ENCODE measurements around the gene P2RX6.
"Not testable (repeated sequence)": the region's sequence is repeated elsewhere in the genome, so short reads cannot be mapped to it uniquely, and the experiment has no call there.

P2RX6 gene

GRCh38 chr22:20995329-20996030 is 19.5 kb upstream of the P2RX6 start:
- DNase-seq, result no peak

DNA sequence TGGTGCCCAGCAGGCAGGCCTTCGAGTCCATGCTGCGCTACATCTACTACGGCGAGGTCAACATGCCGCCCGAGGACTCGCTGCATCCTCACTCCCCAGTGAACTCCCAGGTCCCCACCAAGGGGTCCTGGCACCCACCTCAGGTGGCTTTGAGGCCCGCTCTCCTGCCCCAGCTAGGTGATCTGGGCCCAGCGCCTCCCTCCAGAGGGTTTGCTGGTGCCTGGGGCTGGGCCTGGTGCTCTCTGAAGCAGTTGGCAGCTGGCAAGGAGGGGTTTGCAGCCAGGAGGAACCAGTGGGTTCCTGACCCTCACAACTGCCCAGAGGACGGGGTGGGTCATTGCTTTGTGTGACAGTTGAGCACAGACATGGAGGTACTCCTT is 18.9 kb upstream of the P2RX6 start:
- DNase-seq, result no peak

DNA sequence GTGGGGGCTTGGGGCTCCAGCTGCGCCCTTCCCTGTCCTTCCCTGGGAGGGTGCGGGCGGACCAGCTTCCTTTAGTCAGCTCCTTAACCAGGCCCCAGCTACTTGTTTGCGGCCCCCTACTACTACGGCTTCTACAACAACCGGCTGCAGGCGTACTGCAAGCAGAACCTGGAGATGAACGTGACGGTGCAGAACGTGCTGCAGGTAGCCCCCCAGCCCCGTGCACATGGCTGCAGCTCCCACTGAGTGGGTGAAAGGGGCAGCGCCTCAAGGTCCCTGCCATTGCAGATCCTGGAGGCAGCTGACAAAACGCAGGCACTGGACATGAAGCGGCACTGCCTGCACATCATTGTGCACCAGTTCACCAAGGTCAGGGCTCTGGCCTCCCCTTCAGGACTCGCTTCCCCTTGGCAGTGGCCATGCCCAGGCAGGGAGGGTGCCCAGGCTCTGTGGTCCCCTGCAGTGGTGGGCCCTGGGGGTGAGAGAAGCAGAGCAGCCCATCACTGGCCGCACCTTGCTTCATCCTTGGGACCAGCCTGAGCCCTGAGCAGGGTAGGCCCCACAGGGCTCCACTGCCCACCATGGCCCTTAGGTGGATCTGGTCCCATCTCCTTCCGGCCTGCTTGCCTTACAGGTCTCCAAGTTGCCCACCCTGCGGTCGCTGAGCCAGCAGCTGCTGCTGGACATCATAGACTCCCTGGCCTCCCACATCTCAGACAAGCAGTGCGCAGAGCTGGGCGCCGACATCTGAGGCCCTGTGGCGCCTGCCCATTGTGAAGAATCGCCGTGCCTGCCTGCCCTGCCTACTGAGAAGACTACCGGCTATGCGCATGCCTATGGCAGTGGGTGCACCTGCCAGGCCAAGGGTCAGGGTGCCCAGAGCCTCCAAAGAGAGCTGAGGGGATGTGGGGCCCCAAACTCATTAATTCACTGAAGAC is 18.1 kb upstream of the P2RX6 start:
- no peak for DNase-seq

- no peak for DNase-seq
Observed at GRCh38 chr22:20997536-20998257, 17.3 kb upstream of the P2RX6 start.

- DNase-seq, result no peak
Observed at GRCh38 chr22:20998411-20999336, 16.3 kb upstream of the P2RX6 start.

DNA sequence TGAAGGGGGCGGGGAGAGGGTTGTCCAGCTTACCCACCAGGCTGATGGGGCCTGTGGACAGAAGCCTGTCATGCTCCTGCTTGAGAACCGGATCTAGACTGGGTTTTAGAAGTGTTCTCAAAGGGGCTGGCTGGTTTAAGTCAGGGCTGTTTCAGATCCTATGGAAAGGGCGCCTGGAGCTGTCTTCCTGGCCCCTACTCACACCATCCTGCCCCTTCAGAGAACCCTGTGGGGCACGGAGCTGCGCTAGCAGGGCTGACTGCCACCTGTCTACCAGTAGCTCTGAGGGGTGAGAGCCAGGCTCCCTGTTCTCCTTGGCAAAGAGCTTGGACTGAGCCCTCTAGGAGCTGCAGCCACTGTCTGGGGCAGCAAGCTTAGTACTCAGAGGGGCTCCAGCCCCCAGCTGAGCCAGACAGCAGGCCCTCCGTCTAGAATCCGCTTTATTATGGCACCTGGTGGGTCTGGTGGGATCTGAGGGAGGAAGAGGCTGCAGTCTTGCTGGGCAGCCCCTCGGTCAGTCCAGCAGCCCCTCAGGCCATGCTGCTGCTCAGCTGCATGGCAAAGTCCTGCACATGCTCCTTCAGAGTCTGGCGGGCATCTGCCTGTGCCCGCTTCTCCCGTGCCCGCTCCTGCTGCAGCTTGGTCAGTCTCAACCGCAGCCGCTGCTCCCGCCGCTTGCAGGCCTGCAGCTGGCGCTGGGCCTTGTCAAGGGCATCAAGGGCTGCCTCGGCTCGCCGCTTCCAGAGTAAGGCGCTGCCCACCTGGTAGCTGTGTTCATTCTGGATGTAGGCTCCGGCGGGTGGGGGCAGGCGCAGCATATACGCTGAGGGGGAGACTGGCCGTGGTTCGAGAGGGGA is 15.4 kb upstream of the P2RX6 start:
- no peak for DNase-seq

DNA sequence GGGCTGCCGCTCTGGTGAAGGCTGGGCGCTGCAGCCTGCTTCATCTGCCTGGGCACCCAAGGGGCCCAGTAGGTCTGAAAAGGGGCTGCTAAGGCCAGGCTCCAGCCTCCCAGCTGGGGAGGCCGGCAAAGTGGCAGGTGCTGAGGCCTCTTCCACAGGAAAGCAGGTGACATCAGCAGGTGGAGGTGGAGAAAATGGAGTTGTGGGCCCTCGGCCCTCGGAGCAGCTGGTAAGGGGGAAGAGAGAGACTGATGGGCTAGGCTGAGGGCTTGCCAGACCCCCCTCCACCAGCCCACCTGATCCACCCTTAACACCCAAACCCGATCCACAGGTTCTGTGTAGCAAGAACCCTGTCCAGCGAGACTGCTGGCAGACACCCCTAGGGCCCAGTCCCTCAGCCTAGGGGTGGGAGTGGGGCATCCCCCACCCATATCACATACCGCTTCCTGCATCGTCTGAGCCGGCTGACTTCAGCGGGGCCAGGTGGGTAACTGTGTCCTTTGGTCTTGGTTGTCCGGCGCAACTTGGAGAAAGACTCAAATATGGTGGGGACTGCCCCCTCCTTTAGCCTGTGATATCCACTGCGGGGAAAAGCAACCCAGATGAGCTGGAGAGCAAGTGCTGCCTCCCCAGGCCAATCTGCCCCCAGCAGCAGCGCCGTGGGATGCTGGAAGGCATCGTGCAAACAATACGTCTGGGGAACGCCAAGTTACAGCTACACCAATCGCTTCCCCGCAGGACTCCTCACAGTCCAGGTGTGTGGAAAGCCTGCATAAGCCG is 14.6 kb upstream of the P2RX6 start:
- no peak for DNase-seq

GRCh38 chr22:21000987-21001600 is 13.9 kb upstream of the P2RX6 start:
- DNase-seq, result no peak

- DNase-seq, result peak; percentile 89
Observed at GRCh38 chr22:21001601-21002325, 13.2 kb upstream of the P2RX6 start, which contains the start of gene THAP7. Gene THAP7 (minus strand): TSS chr22:21002118. CDS start chr22:21001911, 207 bp downstream.

DNA sequence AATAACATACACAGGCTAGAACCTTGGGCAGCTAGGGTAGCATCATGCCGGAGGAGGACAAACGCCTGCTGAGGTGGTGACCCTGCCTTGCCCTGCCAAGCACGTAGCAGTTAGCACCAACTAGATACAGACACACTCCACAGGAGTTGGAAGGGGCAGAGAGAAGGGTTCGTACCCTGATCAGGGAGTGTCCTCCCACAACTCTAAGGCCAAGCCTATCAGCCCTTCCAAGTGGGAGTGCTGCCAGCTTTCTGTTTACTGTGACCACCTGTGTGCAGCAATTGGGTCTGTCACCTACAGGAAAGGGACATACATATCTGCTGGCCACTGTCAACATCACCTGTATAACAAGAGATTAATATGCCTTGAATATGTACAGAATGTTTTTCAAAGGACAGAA is 11.2 kb upstream of the P2RX6 start:
- no peak for DNase-seq

GRCh38 chr22:21009208-21009607 is 5.8 kb upstream of the P2RX6 start:
- DNase-seq, result not testable (repeated sequence)

DNA sequence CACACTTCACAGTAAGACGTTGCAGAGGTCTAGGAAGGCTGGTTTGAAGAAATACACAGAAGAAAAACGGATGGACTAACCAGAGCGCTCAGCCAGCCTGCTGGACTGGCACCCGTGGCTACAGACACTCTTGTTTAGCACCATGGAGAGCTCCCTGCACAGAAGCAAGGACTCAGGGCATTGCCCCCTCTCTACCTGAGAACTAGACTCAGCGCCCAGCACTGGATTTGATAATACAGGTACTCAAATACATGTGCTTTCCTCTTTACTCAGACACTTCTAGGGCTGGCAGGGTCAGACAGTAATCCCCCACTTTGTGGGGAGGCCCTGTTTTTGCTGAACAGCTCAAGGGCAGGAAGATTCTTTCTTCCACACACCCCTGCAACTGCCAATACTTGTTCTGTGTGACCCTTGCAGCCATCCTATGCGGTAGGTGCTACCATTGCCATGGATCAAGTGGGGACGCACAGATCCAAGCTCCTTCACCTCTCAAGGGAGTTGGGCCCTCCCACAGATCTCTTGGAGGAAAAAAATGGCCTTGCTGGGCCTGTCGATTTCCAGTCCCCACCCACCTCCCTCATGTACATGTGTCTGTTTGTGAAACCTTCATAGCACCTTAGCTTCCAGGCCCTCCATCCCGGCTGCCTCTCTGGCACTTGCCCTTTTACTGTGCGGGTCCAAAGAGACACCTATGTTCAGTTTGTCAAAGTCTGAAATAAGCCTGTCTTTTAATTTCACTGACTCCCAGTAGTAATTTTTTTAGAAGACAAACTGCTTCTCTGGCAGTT is 5.1 kb upstream of the P2RX6 start:
- DNase-seq, result no peak

DNA sequence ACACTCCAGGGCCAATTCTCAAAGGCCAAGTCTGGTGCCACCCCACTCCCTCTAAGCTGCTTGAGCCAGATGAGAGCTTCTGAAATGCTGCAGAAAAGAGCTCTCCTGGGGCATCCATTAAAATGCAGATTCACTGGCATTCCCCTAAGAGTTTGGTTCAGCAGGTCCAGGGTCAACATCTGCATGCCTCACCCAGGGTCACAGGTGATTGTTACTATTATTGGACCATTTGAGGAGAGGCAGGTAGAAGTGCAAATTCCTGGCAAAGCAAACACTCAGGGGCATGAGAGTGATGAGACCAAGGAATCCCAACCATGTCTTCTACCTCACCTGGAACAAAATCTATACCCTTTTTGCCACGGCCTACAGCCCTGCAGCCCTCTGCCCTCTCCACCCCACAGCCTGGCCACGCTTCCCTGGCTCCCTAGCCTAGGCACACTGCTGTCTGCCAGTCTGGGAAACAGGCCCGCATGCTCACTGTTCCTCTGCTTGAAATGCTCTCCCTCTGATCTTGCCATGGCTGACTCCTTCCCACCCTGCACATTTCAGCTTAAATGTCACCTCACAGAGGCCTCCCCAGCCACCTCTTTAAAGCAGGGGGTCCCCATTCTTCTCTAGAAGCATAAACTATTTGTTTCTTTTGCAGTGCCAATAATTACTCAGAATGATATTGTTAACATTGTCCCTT is 4.4 kb upstream of the P2RX6 start:
- no peak for DNase-seq

DNA sequence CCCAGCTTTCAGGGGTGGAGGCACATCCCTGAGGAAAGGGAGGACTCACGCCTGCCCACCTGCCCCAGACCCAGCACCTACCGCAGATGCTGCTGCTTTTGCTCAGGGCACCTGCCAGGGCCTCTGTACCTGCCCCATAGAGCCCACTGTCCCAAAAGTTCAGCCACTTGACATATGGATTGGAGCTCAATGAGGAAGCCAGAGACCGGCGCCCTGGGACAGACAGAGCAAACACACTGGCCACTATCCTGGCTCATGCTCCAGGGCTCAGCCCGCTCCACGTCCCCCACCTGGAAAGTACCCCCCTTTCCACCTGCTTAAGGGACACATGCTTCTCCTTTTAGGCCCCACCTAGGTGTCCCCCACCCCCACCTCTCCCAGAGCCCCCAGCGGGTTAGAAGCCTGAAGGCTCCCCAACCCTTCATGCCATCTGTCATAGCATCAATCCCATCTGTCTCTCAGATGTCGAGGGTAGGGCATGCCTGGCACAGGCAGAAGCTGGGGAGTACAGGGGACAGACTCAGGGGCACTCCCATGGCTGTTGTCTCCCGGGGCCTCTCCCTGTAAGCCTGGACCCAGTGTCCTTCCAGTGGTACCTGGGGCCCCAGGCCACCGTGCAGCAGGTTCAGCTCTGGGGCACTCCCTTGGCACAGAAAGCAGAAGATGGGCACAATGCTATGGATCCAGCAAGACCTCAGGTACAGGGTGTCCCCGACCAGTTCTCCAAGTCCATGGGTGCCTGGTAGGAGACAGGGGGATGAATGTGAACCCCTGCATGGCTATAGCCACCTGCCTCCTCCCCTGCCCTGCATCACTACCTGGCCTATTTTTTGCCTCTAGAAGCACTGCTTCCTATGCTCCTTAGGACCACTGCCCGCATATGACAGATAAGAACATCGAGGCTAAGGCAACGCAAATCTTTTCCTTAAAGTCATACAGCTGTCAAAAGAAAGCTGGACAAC is 2.2 kb upstream of the P2RX6 start:
- no peak for DNase-seq

DNA sequence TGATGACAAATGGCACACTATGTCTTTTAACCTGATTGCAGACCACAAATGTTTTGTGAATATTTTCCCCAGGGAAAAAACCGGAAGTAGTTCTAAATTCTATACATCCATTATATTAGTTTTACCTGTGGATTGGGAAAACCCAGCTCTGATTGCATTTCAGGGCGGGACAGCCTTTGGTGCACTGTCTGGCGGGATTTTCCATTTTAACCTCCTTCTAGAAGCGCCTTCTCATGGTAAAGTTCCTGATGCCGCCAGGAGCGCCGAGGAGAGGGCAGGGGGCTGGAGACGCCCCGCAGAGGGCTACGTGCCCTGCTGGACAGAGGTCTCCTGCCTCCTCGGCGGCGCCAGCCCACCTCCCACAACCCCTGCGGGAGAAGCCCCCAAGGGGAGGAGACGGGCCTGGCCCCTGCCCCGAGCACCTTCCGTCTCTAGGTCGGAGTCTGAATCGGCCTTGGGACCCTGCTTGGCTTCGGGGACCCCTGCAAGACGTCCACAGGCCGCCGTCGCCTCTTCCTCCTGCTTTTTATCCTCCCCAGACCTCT is 1.2 kb upstream of the P2RX6 start:
- no peak for DNase-seq

- DNase-seq, result peak; percentile 94
Observed at GRCh38 chr22:21014202-21014725, 701 bp upstream of the P2RX6 start.
